Activated T-helper 9 cell treated with anti-CD3 and anti-CD28 coated beads, Interleukin-2, amount 50 U/mL, for 16 hours (primary cell): ENCODE results near the gene TBC1D21.

ENCODE experiments used
- DNase-seq: peaks from one replicate; pipeline ENCODE4 v3.0.0-alpha.2; 2020; ENCODE audit warnings: low read depth

Gene TBC1D21

DNA sequence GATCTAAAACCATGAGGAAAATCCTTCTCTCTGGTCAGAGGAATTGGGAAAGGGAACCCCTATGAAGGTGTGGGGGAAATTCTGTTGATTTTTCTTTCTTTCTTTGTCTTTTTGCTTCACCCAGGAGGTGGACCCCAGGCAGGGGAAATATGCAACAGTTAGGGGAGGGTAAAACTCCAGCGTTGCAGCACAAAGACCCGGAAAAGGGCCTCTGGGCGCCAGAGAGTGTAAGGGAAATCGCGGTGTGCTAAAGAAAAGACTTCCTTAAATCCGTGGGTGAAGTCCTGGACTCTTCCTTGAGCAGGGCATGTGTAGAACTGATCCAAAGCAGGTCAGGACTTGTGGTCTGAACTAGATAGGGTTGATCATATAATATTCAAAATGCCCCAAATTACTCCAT lies 11.1 kb upstream of the TBC1D21 start:
- DNase-seq = no peak

DNA sequence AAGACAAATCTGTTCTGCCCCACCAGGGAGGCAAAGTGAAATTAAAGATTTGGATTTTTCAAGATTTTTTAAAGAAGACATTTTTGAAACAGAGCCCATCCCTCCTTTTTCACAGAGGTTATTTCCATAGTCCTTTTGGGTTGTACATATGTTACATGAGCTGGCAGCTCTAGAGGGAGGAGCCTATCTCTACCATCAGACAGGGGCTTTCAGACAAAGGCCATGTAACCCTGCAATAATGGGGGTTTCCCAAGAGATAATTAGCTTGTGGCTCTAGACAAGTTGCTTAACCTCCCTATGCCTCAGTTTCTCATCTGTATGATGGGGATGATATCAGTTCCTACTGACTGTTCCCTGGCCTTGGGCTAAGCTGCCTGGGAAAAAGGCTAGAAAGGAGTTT lies 8.0 kb upstream of the TBC1D21 start:
- DNase-seq = no peak

DNA sequence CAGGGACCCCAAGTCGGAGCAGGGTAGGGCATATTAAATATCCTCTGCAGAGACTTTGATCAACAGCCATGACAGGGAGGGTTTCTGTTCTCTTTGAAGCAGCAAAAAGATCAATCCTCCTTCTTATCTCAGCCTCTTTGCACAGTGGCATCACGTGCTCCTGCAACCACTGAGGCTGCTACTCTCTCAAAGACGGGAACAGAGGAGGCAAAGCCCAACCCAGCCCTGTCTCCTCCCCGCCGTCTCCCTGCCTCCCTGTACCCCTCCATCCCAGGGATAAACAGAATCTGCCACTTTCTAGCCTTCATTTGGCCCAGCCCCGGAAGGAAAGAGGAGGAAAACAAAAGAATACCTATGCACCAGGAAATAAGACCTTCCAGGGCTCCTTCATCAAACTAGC lies 7.5 kb upstream of the TBC1D21 start:
- no peak for DNase-seq

DNA sequence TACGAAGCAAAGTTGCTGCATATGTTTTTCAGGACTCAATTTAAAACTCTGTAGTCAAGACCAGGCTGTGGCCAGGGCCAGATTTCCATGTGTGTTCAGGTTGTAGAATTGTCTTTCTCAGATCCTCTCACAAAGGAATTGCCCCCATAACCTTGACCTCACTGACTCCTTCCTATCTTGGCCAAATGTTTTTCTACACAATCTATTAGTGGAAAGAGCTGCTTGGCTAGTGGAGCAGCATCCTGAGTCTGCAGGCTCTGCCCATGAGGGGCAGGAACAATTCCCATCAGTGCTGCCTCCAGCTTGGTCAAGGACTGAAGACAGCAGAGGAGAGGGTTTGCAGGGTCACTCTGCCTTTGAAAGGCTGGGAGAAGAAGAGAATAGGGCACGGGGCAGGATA lies 6.9 kb upstream of the TBC1D21 start:
- DNase-seq = no peak

DNA sequence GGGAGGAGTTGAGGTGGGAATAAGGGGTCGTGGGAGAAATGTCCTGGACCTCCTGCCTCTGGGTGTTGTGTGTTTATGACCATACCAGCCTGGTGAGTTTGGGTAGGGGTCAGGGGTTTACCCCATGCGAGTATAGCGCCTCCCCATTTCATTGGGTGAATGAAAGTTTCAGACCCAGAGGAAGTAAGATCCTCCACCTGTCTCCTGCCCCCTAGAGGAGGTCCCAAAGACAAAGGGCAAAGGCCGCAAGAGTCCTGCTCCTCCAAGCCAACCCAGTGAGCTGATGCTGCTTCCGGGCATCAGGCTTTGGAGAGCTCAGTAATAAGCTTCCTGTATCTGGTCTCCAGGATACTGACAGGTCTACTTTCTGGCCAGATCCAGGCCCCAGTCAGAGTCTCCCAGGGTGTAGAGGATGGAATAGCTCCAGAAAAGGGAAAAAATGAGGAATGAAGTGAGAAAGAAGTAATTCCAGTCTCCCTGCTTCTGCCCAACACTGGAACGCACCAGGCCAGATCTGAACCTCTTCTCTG lies 6.4 kb upstream of the TBC1D21 start:
- no peak for DNase-seq

DNA sequence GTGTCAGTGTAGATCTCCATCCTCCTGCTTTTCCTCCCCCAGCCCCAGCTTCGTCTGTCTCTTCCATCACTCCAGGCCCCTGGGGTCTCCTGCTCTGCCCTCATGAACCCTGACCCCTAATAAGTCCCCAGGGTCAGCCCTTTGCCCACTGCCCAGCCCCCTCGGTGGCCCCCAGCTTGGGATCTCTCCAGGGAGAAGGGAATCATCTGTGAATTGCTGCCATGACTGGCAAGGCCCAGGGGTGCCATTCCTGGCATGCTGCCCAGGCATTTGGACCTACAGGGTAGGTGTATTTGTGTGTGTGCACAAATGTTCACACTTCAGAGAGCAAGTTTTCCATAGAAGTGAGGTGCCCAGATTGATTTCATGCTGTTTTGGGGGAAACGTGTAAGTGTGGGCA lies 5.9 kb upstream of the TBC1D21 start:
- no peak for DNase-seq

DNA sequence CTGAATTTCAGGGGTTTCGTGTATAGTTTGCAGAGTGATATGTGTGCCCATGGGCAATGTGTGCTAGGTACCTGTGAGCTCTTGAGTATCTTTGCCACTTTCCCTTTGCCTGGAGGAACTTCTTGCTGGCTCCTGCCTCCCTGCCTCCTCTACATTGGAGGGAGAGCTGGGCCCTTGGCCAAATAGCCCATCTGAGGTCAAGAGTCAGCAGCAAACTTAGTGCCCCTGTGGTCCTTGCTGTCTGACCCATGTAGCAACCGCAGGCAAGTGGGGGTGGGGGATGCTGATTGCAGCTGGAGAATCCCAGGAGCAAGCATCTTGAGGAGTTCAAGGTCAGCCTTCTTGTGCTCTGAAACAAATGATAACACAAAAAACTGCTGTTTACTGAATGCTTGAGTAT lies 5.4 kb upstream of the TBC1D21 start:
- DNase-seq = no peak

DNA sequence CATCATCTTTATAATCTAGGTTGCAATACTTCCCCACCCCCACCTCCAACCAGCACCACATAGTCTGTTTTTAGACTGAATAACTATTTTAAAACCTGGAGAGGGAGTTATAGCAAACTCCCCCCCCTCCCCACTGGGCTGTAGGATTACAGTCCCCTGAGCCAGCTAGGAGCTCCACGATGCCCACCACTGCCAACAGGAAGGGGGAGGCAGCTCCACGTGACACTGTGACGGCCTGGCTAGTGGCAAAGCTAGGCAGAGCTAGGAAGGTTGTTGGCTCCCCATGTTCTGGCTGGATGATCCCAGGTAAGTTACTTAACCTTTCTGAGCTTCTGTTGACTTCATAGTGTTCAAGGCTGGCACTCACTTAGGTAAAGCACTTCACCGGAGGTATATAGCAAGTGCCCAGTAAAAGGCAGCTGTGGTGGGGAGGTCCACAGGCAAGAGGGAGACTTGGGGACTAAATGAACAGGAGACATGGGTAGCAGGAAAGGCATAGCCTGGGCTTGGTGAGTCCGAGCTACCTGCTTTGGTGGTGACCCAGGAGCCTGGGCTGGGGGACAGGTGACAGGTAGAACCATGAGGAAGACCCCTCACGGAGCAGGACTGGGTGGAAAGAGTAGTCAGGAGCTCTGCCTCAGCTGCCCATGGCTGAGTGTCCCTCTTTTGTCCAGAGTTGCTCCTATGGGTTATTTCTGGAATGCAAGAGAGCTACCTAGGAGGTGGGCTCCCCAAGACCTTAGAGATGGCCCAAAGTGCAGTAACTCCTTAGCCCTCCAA lies 4.0 kb upstream of the TBC1D21 start:
- no peak for DNase-seq

DNA sequence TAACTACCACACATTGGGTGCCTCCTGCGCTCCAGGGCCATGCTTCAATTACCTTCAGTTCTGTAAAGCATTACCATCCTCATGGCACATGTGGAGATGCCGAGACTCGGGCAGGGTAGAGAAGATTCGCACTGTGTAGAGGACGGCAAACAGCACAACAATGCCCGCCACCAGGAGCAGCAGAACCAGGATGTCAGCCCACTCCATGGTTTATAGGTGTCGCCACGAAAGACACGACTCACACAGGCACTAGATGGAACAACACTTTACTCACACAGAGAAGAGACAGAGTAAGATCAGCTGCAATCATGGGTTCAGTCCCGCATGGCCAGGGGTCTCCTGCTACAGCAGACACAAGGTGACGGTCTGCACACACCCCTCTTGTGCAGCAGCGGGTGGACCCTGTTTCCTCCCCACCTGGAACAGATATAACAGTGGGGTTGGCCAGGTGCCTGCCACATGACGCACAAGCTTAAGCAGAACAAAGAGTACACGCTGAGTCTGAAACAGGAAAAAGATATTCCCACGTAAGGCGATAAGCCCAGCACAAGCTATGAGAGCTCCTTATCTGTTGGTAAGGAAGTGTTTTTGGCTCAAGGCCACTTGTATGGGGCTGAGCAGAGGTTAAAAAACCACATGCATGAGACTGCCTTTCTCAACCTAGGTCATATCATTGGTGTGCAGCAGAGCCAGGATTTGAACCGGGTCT lies 2.5 kb upstream of the TBC1D21 start:
- no peak for DNase-seq

DNA sequence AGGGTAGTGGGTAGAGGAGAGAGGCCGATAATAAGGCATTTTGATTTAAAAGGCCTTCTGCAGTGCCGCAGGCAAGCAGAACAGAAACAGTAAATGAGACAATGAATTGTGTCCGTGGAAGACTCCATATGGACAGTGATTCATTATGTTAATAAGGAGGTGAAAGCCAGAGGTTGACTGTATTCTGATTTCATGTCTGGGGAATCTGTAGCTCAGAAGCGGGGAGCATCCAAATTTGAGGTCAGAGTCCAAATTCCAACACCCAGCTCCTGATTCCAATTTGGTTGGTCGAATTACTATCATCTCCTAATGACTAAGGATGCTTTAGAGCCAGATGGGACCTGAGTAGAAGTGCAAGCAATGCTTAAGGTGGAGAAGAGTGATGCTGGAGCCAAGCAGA lies 1.0 kb upstream of the TBC1D21 start:
- no peak for DNase-seq

DNA sequence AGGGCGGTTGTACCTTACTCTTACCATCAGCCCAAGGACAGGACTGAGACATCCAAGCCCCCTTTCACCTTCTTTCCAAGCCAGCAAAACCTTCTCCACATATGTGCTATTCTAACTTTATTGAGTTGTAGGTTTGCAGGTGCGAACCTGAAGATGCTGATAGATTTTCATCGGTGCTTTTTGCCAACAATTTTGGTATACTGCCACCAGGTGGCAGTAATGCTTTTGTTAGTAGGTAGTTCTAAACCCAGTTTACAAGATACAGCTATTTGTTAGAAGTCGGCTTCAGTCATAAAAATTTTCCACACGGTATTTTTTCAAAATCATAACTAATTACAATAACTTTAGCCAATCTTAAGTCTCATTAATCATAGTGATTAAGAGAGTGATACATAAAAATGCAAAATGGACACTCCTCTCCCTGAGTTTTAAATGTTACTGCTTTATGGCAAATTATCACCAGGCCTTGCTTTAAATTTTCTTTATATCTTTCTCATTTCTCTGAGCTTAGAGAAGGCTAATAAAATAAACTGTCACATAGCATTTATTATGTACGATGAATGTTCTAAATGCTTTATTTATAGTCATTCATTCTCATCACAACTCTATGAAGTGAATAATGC lies 636 bp downstream of the TBC1D21 start:
- DNase-seq = no peak

DNA sequence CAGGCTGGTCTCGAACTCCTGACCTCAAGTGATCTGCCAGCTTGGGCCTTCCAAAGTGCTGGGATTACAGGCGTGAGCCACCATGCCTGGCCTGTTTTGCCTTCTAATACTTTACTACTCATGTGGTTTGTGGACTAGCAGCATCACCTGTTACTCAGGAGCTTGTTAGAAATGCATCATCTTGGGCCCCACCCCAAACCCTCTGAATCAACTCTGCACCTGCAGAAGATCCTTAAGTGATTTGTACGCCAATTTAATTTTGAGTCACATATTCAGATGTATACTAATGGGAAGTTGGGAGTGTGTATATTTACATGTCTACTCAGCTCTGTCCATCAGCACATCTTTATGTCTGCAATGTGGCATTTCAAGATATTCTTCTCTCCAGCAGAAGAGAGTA lies 6.1 kb downstream of the TBC1D21 start:
- no peak for DNase-seq

DNA sequence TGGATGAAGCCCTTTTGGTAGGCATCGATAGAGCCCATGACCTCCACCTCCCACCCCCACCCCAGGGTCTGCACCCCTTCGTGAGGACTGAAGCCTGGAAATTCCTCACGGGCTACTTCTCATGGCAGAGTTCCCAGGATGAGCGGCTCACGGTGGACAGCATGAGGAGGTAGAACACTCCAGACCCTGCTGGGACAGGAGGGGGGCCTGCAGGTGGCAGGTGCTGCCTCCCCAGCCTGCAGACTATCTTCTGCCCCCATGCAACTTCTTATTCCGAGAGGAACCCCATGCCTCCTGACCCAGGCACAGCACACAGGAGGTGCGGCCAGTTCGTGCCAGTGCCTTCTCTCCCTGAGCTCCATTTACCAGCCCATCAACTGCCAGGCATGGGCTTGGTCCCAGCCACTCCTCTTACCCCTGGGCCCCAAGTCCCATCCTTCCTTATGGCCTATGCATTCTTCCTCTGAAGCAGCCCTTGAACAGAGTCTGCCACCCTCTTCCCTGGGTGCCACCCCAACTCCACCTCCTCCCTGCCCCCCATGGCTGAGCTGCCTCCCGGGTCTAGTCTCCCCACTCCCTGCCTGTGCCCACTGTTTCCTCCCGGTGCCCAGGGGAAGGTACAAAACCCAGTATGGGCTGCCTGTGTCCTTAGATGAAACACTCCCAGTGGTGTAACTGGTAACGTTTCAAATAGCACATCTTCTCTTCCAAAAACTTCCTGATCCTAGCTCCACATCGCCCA lies 8.4 kb downstream of the TBC1D21 start:
- DNase-seq = no peak

DNA sequence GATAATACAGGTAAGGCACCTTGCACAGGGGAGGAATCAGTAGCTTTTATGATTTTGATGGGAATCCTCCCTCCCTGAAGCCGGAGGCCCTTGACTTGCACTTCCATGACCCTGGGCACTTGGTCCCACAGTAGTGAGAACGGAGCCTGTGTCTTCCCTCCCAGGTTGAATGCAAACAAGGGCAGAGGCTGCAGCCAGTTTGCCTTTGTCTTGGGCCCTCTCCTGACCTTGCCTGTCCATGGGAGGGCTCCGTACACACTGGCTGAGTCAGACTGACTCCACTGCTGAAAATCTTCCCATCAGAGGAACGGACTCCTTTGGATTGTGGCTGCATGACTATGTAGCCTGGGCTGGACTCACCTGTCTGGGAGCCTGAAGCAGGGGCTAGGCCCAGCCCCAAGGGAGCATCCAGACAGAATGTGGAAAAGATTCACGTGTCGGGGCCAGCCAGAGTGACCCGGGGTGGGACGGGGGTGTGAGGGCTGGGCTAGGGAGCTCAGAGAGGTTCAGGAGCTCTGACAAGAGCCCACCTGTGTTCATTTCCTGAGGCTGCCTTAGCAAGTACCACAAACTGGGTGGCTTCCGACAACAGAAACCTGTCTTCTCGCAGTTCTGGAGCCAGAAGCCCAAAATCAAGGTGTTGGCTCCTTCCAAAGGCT lies 9.5 kb downstream of the TBC1D21 start:
- no peak for DNase-seq

DNA sequence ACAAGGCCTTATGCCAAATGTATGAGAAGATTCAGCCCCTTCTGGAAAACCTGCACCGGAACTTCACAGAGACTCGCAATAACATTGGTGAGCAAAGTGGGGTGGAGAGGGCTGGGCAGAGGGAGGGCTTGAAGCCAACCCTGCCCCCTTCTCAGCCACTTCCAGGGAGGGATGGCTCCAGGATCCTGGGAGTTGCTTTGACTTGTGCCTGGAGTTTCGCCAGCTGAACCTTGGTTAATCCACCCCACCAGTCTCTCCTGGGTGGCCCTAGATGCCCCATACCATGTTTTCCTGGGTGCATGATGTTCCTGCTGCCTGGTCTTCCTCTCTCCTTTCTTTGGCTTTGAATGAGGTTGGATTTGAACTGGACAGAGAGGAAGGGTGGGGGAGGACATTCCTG lies 10.8 kb downstream of the TBC1D21 start:
- no peak for DNase-seq

DNA sequence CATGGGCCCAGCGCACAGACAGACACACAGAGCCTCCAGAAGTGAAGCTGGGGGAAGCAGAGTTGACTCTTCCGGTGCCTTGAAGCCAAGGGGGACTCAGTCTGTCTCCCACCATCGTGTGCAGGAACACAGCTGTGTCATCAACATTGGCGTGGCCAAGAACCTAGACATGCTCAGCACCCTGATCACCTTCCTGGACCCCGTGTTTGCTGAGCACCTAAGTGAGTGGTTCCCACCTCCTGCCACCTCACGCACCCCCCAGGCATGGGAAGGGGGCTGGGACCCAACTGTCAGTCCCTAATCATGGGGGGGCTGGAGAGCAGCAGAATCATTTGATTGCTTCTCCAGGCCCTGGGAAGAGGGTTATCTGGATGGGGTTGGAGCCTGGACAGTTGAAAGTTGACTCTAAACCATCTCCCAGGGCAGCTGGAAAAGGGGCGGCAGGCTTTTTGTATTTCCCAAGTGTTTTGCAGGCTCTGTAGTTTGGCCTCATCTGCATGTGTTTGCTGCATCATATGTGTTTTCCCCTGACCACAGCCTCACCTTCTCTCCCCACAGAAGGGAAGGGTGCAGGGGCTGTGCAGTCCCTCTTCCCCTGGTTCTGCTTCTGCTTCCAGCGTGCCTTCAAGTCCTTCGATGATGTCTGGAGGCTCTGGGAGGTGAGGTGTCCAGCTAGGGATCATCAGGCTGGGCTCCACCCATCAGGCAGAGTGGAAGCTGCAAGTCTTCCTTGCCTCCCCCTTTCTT lies 12.8 kb downstream of the TBC1D21 start:
- DNase-seq = no peak

DNA sequence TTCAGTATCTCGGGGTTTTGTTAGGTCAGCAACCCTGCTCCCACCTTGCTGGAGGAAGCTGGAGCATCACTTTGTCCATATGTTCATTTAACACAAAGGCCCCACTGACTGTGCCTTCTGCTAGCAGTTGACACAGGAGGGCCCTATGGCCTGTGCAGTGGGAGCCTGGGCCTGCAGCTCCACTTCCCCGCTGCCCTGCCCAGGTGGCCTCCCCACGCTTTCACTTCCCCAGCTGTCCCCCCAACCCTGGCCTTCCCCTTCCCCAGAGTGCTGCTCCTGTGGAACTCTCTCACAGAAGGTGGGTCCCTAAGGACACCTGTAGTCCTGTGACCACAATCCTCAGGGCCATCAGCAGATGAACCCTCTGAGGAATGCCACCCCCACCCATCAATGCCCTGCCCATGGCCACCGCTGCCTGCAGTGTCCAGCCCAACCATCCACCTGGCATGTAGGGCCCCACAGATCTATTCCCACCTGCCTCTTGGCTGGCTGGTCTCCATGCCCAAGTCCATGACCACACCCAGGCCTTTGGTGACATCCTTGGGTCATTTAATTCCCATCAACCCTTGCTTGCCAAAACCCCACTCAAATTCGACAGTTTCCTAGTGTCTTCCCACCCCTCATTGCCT lies 13.5 kb downstream of the TBC1D21 start:
- DNase-seq = no peak

DNA sequence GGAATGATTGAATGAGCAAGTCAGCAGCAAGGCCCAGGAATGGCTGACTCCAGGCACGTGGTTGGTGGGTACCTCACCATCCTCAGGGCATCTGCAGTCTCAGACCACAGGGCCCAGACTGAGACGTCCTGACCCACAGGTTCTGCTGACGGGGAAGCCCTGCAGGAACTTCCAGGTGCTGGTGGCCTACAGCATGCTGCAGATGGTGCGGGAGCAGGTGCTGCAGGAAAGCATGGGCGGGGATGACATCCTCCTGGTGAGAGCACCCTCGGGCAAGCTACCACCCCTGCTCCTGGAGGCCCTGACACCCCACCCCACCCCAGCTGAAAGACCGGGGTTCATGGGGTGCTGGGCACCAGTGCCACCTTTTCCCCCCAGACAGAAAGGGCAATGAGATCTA lies 14.1 kb downstream of the TBC1D21 start:
- no peak for DNase-seq

DNA sequence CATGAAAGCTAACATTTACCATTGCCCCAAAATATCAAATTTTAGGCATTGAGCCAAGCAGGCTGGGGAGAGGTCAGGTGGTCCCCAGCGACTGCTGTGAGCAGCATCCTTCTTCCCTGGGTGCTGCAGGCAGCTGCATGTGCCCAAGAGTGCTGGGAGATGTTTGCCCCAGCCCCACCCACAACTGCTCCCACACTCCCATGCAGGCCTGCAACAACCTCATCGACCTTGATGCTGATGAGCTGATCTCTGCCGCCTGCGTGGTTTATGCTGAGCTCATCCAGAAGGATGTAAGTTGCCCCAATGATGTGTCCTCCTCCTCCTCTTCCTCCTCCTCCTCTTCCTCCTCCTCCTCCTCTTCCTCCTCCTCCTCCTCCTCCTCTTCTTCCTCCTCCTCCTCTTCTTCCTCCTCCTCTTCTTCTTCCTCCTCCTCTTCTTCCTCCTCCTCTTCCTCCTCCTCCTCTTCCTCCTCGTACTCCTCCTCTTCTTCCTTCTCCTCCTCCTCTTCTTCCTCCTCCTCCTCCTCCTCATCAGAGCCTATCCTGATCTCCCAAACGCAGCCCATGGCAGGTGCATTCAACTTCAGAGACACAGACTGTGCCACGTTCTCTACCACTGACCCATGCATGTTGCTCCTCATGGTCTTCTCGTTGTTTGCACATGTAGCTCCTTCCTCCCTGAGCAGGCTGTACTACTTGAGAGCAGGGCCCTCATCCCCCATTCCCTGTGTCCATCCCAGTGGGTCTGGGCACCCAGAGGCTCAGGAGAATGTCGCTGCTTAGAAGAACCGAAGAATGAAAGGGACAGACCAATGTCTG lies 15.1 kb downstream of the TBC1D21 start:
- DNase-seq = no peak
